ENCODE data around the gene GPC1. TPM values are rescaled to one million over a fixed set of nuclear protein-coding genes. Genes with fewer than 3 reads are reported as not detected.

GPC1 gene
- polyA plus RNA-seq, 1 experiment = 46.8 TPM

DNA sequence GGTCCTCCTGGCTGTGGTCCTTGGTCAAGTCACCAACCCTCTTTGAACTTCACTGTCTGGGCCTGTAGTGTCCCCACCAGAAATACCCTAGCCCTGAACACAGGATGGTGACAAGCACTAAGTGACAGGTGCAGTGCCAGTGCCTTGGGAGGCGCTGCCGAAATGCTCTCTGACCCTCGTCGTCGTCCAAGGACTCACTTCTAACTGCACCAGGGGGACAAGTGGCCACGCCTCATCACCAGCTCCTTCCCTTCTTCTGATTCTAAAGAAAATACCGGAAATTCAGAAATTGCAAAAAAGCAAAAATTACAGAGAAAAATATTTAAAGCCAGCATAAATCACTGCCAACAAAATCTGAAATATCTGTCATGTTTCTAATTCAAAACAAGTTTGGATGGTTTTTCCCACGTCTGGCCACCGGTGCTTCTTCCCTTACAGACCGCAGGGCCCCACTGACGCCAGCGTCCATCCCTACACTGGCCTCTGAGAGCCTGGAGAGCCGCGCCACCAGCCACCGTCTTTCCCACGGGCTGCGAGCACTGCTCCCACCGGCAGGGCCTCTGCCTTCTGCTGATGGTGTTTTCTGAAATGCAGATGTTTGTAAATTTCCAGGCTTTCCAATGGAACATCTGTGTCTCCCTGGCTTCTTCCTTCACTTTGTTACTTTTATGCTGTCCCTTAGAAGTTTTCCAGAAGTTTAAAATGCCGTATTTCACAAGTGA lies 37.4 kb upstream of the GPC1 start:
- no peak for DNase-seq (ENCODE audit: low read depth, low spot score)
- no peaks in the 10 kb centered on the region for H3K27me3 ChIP-seq (ENCODE audit: control insufficient read depth, insufficient read depth, low read length)

DNA sequence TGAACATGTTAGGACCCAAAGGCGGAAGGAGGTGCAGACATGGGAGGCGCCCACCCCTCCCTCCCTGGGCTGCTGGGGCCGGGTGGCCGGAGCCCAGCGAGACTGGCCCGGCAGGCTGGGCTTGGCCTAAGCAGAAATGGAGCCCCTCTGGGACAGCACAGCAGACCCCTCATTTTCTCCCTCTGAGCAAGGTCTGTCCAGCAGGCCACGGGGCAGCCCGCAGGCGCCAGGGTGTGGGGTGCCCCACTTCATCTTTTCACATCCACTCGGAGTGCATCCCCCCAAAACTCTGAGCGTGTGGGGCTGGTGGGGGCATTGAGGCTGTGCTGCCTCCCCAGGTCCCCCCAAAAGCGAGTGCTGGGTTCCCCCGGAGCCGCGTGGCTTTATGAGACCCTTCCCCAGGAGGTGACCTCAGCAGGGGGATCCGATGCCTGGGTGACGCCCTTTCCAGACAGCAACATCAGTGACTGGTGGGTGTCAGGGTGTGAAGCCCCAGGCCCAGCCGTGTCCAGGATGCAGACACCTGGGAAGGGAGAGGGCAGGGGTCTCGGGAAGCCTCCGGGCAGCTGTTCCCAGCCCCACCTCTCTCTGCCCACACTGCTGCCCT lies 36.7 kb upstream of the GPC1 start:
- Histone ChIP-seq H3K27me3 (ENCODE audit: control insufficient read depth, insufficient read depth, low read length) (peaks cover 2% of the 10 kb centered on the region), H3K9me3 (ENCODE audit: control insufficient read depth, insufficient read depth, low read length) (no peaks in the 10 kb centered on the region; the same call in 1 of the 2 replicates), H3K4me3 (ENCODE audit: low read depth, low read length) (no peak overlapping the region), H3K27ac (ENCODE audit: low read depth, low read length) (no peak overlapping the region)
- CTCF ChIA-PET = no interaction called here
- TF ChIP-seq, protein P1, sequence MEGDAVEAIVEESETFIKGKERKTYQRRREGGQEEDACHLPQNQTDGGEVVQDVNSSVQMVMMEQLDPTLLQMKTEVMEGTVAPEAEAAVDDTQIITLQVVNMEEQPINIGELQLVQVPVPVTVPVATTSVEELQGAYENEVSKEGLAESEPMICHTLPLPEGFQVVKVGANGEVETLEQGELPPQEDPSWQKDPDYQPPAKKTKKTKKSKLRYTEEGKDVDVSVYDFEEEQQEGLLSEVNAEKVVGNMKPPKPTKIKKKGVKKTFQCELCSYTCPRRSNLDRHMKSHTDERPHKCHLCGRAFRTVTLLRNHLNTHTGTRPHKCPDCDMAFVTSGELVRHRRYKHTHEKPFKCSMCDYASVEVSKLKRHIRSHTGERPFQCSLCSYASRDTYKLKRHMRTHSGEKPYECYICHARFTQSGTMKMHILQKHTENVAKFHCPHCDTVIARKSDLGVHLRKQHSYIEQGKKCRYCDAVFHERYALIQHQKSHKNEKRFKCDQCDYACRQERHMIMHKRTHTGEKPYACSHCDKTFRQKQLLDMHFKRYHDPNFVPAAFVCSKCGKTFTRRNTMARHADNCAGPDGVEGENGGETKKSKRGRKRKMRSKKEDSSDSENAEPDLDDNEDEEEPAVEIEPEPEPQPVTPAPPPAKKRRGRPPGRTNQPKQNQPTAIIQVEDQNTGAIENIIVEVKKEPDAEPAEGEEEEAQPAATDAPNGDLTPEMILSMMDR (IDR thresholded peaks at IDR 0.05; ENCODE audit: low read depth, low read length) = no peak
- POLR2A ChIA-PET = no interaction called here
- no peak for DNase-seq (ENCODE audit: low read depth, low spot score)

More for the DNA sequence above, 37.4 kb upstream of the GPC1 start:
- H3K9me3 ChIP-seq (ENCODE audit: control insufficient read depth, insufficient read depth, low read length) = no peaks in the 10 kb centered on the region; the same call in 1 of the 2 replicates
- ChIA-PET POLR2A (no interaction called here), CTCF (no interaction called here)
- H3K4me3 ChIP-seq (ENCODE audit: low read depth, low read length) = no peak overlapping the region
- H3K27ac ChIP-seq (ENCODE audit: low read depth, low read length) = no peak overlapping the region
- TF ChIP-seq, protein P1 (IDR thresholded peaks at IDR 0.05; ENCODE audit: low read depth, low read length) = no peak

DNA sequence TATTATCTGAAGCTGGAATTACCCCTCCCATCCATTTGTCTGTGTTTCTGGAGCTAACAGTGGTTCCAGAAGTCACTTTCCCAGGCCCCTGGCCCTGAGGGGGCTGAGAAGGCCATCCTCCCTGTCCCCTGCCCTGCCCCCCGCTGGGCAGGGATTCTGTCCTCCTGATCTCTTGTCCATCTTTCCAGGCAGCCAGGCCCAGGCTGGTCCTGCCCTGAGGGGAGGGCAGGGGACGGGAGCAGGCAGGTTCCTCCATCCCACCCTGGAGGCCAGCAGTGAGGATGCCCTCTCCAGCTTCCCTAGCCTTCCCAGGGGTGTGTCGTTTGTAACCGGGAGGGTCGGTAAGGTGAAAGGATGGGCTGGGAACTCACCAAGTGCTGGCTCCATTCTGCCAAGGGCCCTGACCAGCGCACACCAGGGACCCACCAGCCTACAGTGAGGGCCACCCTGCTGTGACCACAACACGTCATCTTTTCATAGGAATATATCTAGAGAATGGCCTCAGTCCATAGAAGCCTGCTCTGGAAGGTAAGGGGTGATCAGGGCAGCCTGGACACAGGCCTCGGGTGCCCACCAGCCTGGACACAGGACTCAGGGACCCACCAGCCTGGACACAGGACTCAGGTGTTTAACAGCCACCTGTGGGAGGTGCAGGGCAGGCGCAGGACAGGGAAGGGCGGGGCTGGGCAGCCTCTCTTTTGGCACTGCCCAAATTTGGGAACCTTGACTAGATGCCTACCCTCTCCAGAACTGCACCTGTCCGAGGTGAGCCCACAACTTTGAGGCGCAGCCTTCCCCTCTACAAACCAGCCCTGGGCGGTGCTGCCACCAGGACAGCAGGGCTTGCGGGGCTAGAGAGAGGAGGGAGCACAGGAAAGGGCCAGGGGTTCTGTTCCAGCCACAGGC lies 35.8 kb upstream of the GPC1 start:
- no peak for DNase-seq (ENCODE audit: low read depth, low spot score)
- TF ChIP-seq, protein P1 (IDR thresholded peaks at IDR 0.05; ENCODE audit: low read depth, low read length) = no peak
- Histone ChIP-seq H3K9me3 (ENCODE audit: control insufficient read depth, insufficient read depth, low read length) (no peaks in the 10 kb centered on the region; the same call in 1 of the 2 replicates), H3K27me3 (ENCODE audit: control insufficient read depth, insufficient read depth, low read length) (peaks cover 2% of the 10 kb centered on the region), H3K27ac (ENCODE audit: low read depth, low read length) (no peak overlapping the region), H3K4me3 (ENCODE audit: low read depth, low read length) (no peak overlapping the region)
- POLR2A ChIA-PET = no interaction called here
- CTCF ChIA-PET = no interaction called here

DNA sequence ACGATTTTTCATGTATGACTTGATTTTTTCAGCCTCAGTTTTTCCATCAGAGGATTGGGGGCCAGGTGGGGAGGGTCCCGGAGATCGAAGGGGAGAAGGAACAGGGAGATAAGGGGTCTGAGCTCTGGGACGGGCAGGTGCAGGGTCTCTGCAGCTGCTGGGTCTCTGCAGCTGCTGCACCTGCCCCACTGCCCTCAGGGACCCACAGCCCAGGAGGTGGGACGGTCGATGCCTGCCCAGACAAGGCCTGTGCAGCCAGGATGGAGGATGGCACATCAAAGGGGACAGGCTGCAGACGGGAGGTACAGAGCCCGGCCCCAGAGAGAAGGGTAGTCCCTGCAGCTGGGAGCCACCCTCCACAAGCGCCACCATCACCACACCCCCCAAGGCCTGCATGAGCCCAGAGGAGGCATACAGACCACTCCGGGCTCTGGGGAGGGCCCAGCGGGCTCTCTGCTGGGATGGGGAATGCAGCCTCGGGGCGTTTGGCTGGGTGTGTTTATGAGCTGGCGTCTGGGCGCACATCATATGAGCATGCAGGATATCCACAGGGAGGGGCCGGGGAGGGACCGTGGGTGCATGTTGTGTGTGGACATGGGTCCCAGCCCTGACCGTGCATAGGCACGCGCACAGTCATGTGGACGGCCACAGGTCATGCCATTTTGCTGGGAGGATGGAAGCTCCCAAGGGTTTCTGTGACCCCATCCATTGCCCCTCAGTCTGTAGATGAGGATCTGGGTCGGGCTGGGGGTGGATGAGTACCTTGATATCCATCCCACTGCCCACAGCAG lies 34.9 kb upstream of the GPC1 start:
- no peak for DNase-seq (ENCODE audit: low read depth, low spot score)
- POLR2A ChIA-PET = no interaction called here
- TF ChIP-seq, protein P1 (IDR thresholded peaks at IDR 0.05; ENCODE audit: low read depth, low read length) = no peak
- Histone ChIP-seq H3K27me3 (ENCODE audit: control insufficient read depth, insufficient read depth, low read length) (peaks cover 2% of the 10 kb centered on the region), H3K4me3 (ENCODE audit: low read depth, low read length) (no peak overlapping the region), H3K9me3 (ENCODE audit: control insufficient read depth, insufficient read depth, low read length) (no peaks in the 10 kb centered on the region; the same call in 1 of the 2 replicates), H3K27ac (ENCODE audit: low read depth, low read length) (no peak overlapping the region)
- CTCF ChIA-PET = no interaction called here

All from AG04450 (cell line).